K562 (cell line): Measurements from ENCODE around the gene EXT2. TPM values are rescaled to one million over a fixed set of nuclear protein-coding genes. Genes with fewer than 3 reads are reported as not detected.

Experiments
- ATAC-seq: fragments of 200-7000 bp; cut with Tn5 transposase; 3 replicates; pipeline ENCODE4 v1.9.1; 2020; ENCODE audit warnings: moderate library complexity
- BruUV-seq: library from RNA; stranded (reverse); fragments of 400-500 nt; replicated peaks from 2 replicates; lab custom pipeline; 2021; lab: Mats Ljungman, UMichigan
- CTCF ChIA-PET: fragments of 300-600 bp; formaldehyde crosslinking; extraction: SDS; loops from one replicate; lab custom pipeline; 2021; ENCODE audit warnings: low intra/inter-chr PET ratio; lab: Yijun Ruan, JAX
- POLR2A ChIA-PET: fragments of 300-600, 350-650 bp; sonication (Branson Sonifier 250); formaldehyde crosslinking; extraction: SDS; loops from one replicate; lab custom pipeline; 2021; ENCODE audit warnings: antibody characterized with exemption, inconsistent platforms; lab: Yijun Ruan, JAX
- DNase-seq, 4 experiments: peaks; one replicate each; pipeline versions ENCODE4 v3.0.0 to v3.0.0-alpha.2; 2011 to 2018; ENCODE audit warnings: low spot score in 3 of 4, mixed read lengths in 3 of 4; ENCODE audit errors: extremely low read depth in 1 of 4
- FAIRE-seq: peaks from 2 replicates; lab custom pipeline; 2011; peaks lifted over from hg19 to GRCh38; lab: Jason Lieb, UNC
- H2AFZ ChIP-seq: 2 replicates; pipeline ENCODE4 v1.6.0; 2011; ENCODE audit warnings: low read depth, low read length, control low read depth, inconsistent platforms
- H3K27ac ChIP-seq: fragments of 200-600 bp; 3 replicates; pipeline ENCODE4 v1.8.0; 2011; ENCODE audit warnings: low read depth, mild to moderate bottlenecking, control low read depth, inconsistent platforms, low read length, moderate library complexity, mixed read lengths; ENCODE audit errors: extremely low read depth
- H3K27me3 ChIP-seq, 2 experiments: fragments of 300-600 bp in 1 of 2; 2 replicates in 1 of 2; 3 replicates in 1 of 2; pipeline versions ENCODE4 v1.6.0 to v1.8.0; 2011; ENCODE audit warnings: inconsistent platforms in 2 of 2, low read length in 2 of 2, mild to moderate bottlenecking in 1 of 2, mixed read lengths in 1 of 2, moderate library complexity in 1 of 2; ENCODE audit not compliant: control insufficient read depth in 2 of 2, insufficient read depth in 2 of 2
- H3K36me3 ChIP-seq: fragments of 300-600 bp; 3 replicates; pipeline ENCODE4 v1.8.0; 2011; ENCODE audit warnings: mild to moderate bottlenecking, low read length, inconsistent platforms; ENCODE audit not compliant: control insufficient read depth, insufficient read depth
- H3K4me1 ChIP-seq, 2 experiments: fragments of 200-600 bp in 1 of 2; replicated peaks in 1 of 2; 2 replicates in 1 of 2; 3 replicates in 1 of 2; pipeline versions ENCODE4 v1.5.1 to v1.8.0; 2011; ENCODE audit warnings: inconsistent platforms in 2 of 2, low read length in 2 of 2, mild to moderate bottlenecking in 1 of 2, mixed read lengths in 1 of 2, moderate library complexity in 1 of 2; ENCODE audit not compliant: control insufficient read depth in 2 of 2, insufficient read depth in 2 of 2
- H3K4me2 ChIP-seq: 2 replicates; pipeline ENCODE4 v1.6.1; 2011; ENCODE audit warnings: low read length, control low read depth, inconsistent platforms, mixed read lengths; ENCODE audit not compliant: insufficient read depth
- H3K4me3 ChIP-seq: fragments of 200-600 bp; sonication (generic), shearing (Covaris generic); 2 replicates; pipeline ENCODE4 v1.5.1; 2016; ENCODE audit warnings: control low read depth, inconsistent platforms
- H3K79me2 ChIP-seq: fragments of 200-600 bp; 3 replicates; pipeline ENCODE4 v1.8.0; 2011; ENCODE audit warnings: low read length, inconsistent platforms; ENCODE audit not compliant: control insufficient read depth, insufficient read depth
- H3K9ac ChIP-seq, 2 experiments: 2 replicates each; pipeline versions ENCODE4 v1.6.0 to v1.6.1; 2011; ENCODE audit warnings: low read depth in 2 of 2, low read length in 2 of 2, control low read depth in 1 of 2, inconsistent platforms in 1 of 2, mild to moderate bottlenecking in 1 of 2, mixed read lengths in 1 of 2; ENCODE audit not compliant: insufficient read depth in 1 of 2
- H3K9me1 ChIP-seq: one replicate; pipeline ENCODE4 v1.6.0; 2011; ENCODE audit warnings: inconsistent platforms, mild to moderate bottlenecking, low read length, moderate library complexity; ENCODE audit not compliant: control insufficient read depth, insufficient read depth
- H3K9me3 ChIP-seq: replicated peaks from 2 replicates; pipeline ENCODE4 v1.5.1; 2011; ENCODE audit warnings: low read depth, low read length, inconsistent platforms; ENCODE audit not compliant: control insufficient read depth, insufficient read depth
- H4K20me1 ChIP-seq: replicated peaks from 2 replicates; pipeline ENCODE4 v1.6.1; 2011; ENCODE audit warnings: low read length, inconsistent platforms, mixed read lengths; ENCODE audit not compliant: control insufficient read depth, insufficient read depth
- ETV1 ChIP-seq: fragments of 450-650 bp; conservative IDR thresholded peaks from 2 replicates; pipeline ENCODE4 v1.6.1; 2016; ENCODE audit warnings: missing genetic modification characterization, control low read depth, low read depth, missing compliant biosample characterization
- GATAD2A ChIP-seq: fragments of 450-650 bp; IDR thresholded peaks from 2 replicates; pipeline ENCODE4 v1.6.1; 2017
- HCFC1 ChIP-seq: IDR thresholded peaks from 2 replicates; pipeline ENCODE4 v1.6.1; 2012; ENCODE audit warnings: low read depth, low read length, improper control_type of control experiment
- JUND ChIP-seq, 2 experiments: IDR thresholded peaks; 2 replicates in 1 of 2; 3 replicates in 1 of 2; pipeline ENCODE4 v1.6.1; 2011; ENCODE audit warnings: borderline replicate concordance in 2 of 2, low read depth in 2 of 2, low read length in 2 of 2, improper control_type of control experiment in 1 of 2, missing biosample characterization in 1 of 2, missing genetic modification characterization in 1 of 2, missing genetic modification reagents in 1 of 2
- LEF1 ChIP-seq: fragments of 450-650 bp; IDR thresholded peaks from 2 replicates; pipeline ENCODE4 v1.6.1; 2016; ENCODE audit warnings: mild to moderate bottlenecking
- POLR2G ChIP-seq: fragments of 200-400 bp; formaldehyde crosslinking; IDR thresholded peaks from 2 replicates; pipeline ENCODE4 v1.6.1; 2017; ENCODE audit warnings: low read depth, mild to moderate bottlenecking, antibody characterized with exemption, low read length, moderate library complexity
- SPI1 ChIP-seq: IDR thresholded peaks from 2 replicates; pipeline ENCODE4 v1.6.1; 2011; ENCODE audit warnings: low read depth, low read length, control low read depth, borderline replicate concordance
- ZKSCAN3 ChIP-seq: fragments of 250-450 bp; sonication (Bioruptor Pico); IDR thresholded peaks from 2 replicates; pipeline ENCODE4 v1.4.0; 2020
- WGBS: fragments of 100-300 bp; shearing (Covaris generic); methylation state at CpG from one replicate; pipeline ENCODE4 v1.1.6; 2016; ENCODE audit warnings: low coverage, mixed read lengths; ENCODE audit not compliant: insufficient coverage; ENCODE audit errors: missing lambda C conversion rate; 5-methylcytosine and 5-hydroxymethylcytosine counted together
- in situ Hi-C: fragments of 300-500 bp; cut with MboI; formaldehyde crosslinking; loops from 4 replicates; pipeline ENCODE4 v1.15.0; 2018; ENCODE audit warnings: inconsistent platforms, mixed read lengths
- intact Hi-C: fragments of 100-400 bp; cut with micrococcal nuclease; formaldehyde crosslinking; loops from 2 replicates; pipeline ENCODE4 v1.14.2; 2022
- polyA plus RNA-seq, 8 experiments: library from polyadenylated mRNA; depleted of rRNA in 4 of 8; stranded (reverse) in 5 of 8; unstranded in 3 of 8; fragments of >200 nt; fragmentation: Nextera tagmentation in 2 of 8; fragmentation: Illumina TruSeq in 1 of 8; extraction: Ambion mirVana in 2 of 8; extraction: Trizol in 1 of 8; gene quantifications; 2 replicates each; pipeline versions ENCODE4 v1.2.1 to v1.2.3, GENCODE V29; 2011 to 2014; ENCODE audit warnings: inconsistent platforms in 1 of 8, missing spikeins in 1 of 8
- total RNA-seq, 7 experiments: library from RNA; depleted of rRNA in 6 of 7; stranded (reverse); fragments of >200 nt in 6 of 7; fragmentation: Illumina TruSeq in 2 of 7; extraction: Trizol in 2 of 7; gene quantifications; 2 replicates each; pipeline versions ENCODE4 v1.2.1 to v1.2.3, GENCODE V29; 2011 to 2021; ENCODE audit warnings: low replicate concordance in 1 of 7
- TF ChIP-seq, protein P1 (sequence below): fragments of 250-450 bp; sonication (Bioruptor Pico); IDR thresholded peaks from 2 replicates; pipeline ENCODE4 v1.5.0; 2021

The EXT2 gene
- total and polyA plus RNA-seq, 9 of the 15 experiments (the other 6 are each of a cell fraction or from before 2014, with no cell fraction given): 7.5 to 52.1 (median 38.1) TPM

DNA sequence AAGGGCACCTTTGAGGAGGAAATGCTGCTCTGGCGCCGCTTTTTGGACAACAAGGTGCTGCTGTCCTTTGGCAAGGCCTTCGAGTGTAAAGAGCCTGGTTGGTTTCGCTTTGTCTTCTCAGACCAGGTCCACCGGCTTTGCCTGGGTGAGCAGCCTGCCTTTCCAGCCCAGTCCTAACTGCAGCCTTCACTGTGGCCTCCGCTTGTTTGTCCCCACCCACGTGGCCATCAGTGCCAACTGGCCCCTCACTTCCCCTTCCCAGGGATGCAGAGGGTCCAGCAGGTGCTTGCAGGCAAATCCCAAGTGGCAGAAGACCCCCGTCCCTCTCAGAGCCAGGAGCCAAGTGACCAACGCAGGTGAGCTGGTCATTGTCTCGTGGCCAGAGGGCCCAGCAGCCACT is 12.0 kb upstream of the EXT2 start:
- ChIA-PET CTCF (no interaction called here), POLR2A (interaction anchor here (1.1 kb wide), 1 partner anchor 10 kb away, joined by 3 read pairs; no protein-coding TSS in a partner anchor)
- Histone ChIP-seq H3K4me2 (no peak overlapping the region), H3K9ac (no peak overlapping the region), H3K4me1 (no peaks in the 10 kb centered on the region), H3K27ac (no peak overlapping the region), H3K4me3 (no peak overlapping the region), H3K79me2 (no peaks in the 10 kb centered on the region), H2AFZ (no peak overlapping the region), H3K9me3 (no peaks in the 10 kb centered on the region), H4K20me1 (no peaks in the 10 kb centered on the region), H3K36me3 (no peaks in the 10 kb centered on the region; the same call in 2 of the 3 replicates), H3K9me1 (no peaks in the 10 kb centered on the region), H3K27me3 (no peaks in the 10 kb centered on the region)
- no peak for DNase-seq
- TF ChIP-seq POLR2G: peak; percentile 54
- TF ChIP-seq HCFC1: no peak
- TF ChIP-seq, protein P1, sequence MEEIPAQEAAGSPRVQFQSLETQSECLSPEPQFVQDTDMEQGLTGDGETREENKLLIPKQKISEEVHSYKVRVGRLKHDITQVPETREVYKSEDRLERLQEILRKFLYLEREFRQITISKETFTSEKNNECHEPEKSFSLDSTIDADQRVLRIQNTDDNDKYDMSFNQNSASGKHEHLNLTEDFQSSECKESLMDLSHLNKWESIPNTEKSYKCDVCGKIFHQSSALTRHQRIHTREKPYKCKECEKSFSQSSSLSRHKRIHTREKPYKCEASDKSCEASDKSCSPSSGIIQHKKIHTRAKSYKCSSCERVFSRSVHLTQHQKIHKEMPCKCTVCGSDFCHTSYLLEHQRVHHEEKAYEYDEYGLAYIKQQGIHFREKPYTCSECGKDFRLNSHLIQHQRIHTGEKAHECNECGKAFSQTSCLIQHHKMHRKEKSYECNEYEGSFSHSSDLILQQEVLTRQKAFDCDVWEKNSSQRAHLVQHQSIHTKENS (CRISPR knock-in tag): no peak
- no peak for TF ChIP-seq JUND (IDR thresholded peaks at IDR 0.05; ENCODE audit: borderline replicate concordance, low read depth, low read length)
- TF ChIP-seq JUND (tag; IDR thresholded peaks at IDR 0.05; ENCODE audit: borderline replicate concordance, low read depth, low read length): no peak
- no peak for TF ChIP-seq GATAD2A
- no peak for TF ChIP-seq ETV1 (tag)
- no peak for TF ChIP-seq LEF1
- TF ChIP-seq SPI1: no peak
- no peak for TF ChIP-seq ZKSCAN3 (CRISPR knock-in tag)
- in situ Hi-C loops: no loop called here
- no peak for FAIRE-seq
- no TSS peak for BruUV-seq
- WGBS: 59% methylated on average over 9 of the region's 10 CpGs
- no peak for ATAC-seq
- intact Hi-C loops: no loop called here
